Activated naive CD8-positive, alpha-beta T cell (primary cell): Measurements from ENCODE around the gene FUT3.
"Not testable (repeated sequence)": the region's sequence is repeated elsewhere in the genome, so short reads cannot be mapped to it uniquely, and the experiment has no call there.

Experiments used
- H3K27ac Mint-ChIP-seq: one replicate; pipeline ENCODE4 v1.8.0; 2021; ENCODE audit warnings: mixed read lengths
- H3K27me3 Mint-ChIP-seq: one replicate; pipeline ENCODE4 v1.8.0; 2021; ENCODE audit warnings: mixed read lengths
- H3K36me3 Mint-ChIP-seq: one replicate; pipeline ENCODE4 v1.8.0; 2021; ENCODE audit warnings: mixed read lengths
- H3K4me1 Mint-ChIP-seq: one replicate; pipeline ENCODE4 v1.8.0; 2021; ENCODE audit warnings: low read depth, mixed read lengths
- H3K4me3 Mint-ChIP-seq: one replicate; pipeline ENCODE4 v1.8.0; 2021; ENCODE audit warnings: mild to moderate bottlenecking, mixed read lengths
- H3K9me3 Mint-ChIP-seq: one replicate; pipeline ENCODE4 v1.8.0; 2021; ENCODE audit warnings: low read depth, mixed read lengths

Gene FUT3

DNA sequence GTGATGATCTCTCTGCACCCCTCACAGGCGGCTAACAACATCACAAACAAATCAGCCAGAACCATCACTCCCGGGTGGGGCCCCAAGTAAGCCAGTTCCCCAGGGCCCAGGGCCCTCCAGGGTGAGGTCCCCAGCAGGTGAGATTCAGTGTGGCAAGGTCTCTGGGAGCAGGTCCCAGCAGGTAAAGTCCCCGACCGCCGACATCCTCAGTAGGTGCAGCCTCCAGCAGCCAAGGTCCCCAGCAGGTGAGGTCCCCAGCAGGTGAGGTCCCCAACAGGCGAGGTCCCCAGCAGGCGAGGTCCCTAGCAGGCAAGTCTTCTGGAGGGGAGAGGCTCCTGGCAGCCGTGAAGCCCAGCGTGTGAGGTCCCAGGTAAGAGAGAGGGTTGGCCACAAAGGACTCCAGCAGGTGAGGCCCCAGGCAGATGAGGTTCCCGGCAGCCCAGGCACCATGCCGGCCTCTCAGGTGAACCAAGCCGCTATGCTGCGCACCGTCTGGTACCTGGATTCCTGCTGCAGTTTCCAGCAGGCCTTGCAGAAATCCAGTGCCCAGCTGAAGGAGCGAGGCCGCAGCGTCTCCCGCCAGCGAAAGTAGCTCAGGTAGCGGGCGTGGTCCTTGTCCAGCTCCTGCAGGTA lies 7.8 kb downstream of the FUT3 start:
- Mint-ChIP-seq H3K36me3 (no peaks in the 10 kb centered on the region), H3K27me3 (no peaks in the 10 kb centered on the region), H3K4me3 (no peak overlapping the region), H3K27ac (no peak overlapping the region), H3K9me3 (no peaks in the 10 kb centered on the region), H3K4me1 (peaks cover 3% of the 10 kb centered on the region)

- not testable (repeated sequence) for H3K27ac Mint-ChIP-seq, H3K36me3 Mint-ChIP-seq, H3K4me3 Mint-ChIP-seq, H3K27me3 Mint-ChIP-seq, H3K4me1 Mint-ChIP-seq, H3K9me3 Mint-ChIP-seq
Measured at GRCh38 chr19:5841735-5842111, 9.5 kb downstream of the FUT3 start.

GRCh38 chr19:5839065-5840017 lies 11.9 kb downstream of the FUT3 start, which contains the start of gene FUT6:
Gene FUT6 (minus strand): TSS chr19:5839702. CDS start chr19:5832567, 7,135 bp downstream.
- peaks cover 8% of the 10 kb centered on the region for H3K4me1 Mint-ChIP-seq

DNA sequence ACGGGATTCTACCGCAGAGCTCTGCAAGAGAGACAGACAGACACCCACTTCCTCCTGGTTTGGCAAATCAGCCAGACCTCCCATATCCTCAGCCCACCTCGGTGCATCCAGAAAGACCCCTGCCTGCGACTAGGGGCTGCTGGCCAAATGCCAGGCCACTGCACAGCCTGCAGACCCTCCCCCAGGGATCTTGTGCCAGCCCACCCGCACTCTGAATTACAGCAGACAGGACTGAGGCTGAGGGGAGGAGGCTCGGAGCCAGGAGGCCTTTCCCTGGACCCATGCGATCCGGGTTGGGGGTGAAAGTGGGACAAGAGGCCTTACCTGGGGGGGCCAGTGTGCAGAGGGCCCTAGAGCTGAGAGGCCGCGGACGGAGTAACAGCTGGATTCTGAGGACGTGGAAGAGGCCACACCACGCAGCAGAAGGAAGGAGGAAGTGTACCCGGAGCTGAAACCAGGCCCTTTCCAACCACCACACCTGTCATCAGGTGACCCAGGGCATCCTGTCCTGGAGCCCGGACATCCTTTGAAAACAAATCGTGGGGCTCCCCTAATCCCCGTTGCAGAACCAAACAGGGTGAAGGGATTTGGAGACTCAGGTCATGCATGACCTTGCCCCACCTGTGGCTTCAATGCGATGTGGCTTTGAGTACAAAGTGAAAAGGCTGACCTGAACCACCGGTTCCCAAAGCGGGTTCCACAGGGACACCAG lies 12.7 kb downstream of the FUT3 start:
- H3K9me3 Mint-ChIP-seq, result no peaks in the 10 kb centered on the region
- H3K4me3 Mint-ChIP-seq, result no peak overlapping the region
- no peaks in the 10 kb centered on the region for H3K27me3 Mint-ChIP-seq
- H3K36me3 Mint-ChIP-seq, result no peaks in the 10 kb centered on the region
- H3K27ac Mint-ChIP-seq, result no peak overlapping the region
- H3K4me1 Mint-ChIP-seq, result peaks cover 8% of the 10 kb centered on the region

More at GRCh38 chr19:5839065-5840017, 11.9 kb downstream of the FUT3 start, which contains the start of gene FUT6:
- Mint-ChIP-seq H3K36me3 (no peaks in the 10 kb centered on the region), H3K27ac (no peak within 1 kb of the TSS), H3K9me3 (no peaks in the 10 kb centered on the region), H3K4me3 (no peak within 1 kb of the TSS), H3K27me3 (no peaks in the 10 kb centered on the region)

DNA sequence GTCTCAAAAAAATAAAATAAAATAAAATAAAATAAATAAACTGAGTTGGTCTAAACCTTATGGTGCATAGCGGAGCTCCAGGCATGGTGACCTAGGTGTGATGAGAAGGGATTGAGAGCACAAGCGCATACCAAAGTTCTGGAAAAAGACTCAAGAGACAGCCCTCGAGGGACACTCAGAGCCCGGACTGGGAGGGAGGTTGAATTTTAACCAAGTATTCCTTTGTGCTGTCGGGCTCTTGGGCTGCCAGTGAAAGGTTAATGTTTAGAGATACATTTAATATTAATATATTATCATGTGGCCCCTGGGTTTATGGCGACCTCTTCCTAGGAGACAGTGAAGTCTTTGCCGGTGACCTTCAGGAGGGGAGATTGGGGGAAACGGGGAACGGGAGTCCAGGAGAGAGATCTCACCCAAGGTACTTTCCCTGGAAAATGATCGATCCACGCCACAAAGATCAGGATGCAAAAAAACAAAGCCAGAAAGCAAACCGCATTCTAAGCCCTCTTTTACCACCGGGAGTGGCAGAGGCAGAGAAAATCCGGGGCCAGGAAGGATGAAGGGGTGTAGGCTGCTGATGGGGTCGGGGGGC lies 13.4 kb downstream of the FUT3 start:
- Mint-ChIP-seq H3K36me3 (no peaks in the 10 kb centered on the region), H3K27ac (no peak overlapping the region), H3K4me3 (no peak overlapping the region), H3K27me3 (no peaks in the 10 kb centered on the region), H3K4me1 (peaks cover 8% of the 10 kb centered on the region), H3K9me3 (no peaks in the 10 kb centered on the region)

DNA sequence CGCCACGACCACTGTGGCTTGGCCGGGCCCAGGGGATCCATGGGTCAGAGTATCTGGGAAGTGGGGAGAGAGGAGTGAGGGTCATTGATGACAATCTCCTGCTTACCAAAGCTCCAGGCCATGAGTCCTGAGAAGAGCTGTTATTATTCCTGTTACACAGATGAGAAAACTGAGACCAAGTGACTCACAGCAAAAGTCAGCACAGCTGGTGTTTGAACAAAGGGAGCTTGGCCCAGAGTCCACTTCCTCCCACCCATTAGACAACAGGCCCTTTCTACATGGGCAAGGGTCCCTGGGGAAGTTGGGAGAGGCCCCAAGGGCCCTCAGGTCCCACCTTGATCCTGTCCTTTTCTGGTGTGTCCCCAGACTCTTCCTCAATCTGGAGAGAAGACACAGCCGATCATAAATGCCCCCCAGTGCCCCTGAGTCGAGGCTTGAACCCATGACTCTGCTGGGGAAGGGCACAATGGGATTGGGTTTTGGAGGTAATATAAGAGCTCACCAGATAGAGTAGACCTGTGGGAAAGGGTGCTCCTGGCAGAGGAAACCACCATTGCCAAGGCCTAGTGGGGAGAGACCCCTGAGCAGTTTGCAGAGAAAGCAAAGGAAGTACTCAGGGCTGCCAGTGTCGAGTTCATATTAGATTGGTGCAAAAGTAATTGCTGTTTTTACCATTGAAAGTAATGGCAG lies 18.6 kb downstream of the FUT3 start:
- Mint-ChIP-seq H3K9me3 (no peaks in the 10 kb centered on the region), H3K27me3 (no peaks in the 10 kb centered on the region), H3K27ac (no peak overlapping the region), H3K4me3 (no peak overlapping the region), H3K36me3 (no peaks in the 10 kb centered on the region), H3K4me1 (peaks cover 3% of the 10 kb centered on the region)

GRCh38 chr19:5832061-5832460 lies 19.2 kb downstream of the FUT3 start:
- Mint-ChIP-seq H3K4me3 (no peak overlapping the region), H3K27ac (no peak overlapping the region), H3K9me3 (no peaks in the 10 kb centered on the region), H3K4me1 (peaks cover 3% of the 10 kb centered on the region), H3K27me3 (no peaks in the 10 kb centered on the region), H3K36me3 (no peaks in the 10 kb centered on the region)

DNA sequence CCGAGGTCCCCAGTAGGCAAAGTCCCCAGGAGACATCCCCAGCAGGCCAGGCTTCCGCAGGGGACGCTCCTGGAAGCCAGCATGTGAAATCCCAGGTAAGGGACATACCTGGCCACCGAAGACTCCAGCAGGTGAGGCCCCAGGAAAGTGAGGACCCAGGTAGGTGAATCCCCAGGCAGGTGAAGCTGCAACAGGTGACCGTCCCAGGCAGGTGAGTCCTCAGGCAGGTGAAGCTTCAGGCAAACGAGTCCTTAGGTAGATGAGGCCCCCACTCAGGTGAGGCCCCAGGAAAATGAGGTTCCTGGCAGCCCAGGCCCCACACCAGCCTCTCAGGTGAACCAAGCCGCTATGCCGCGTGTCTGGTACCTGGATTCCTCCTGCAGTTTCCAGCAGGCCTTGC lies 20.1 kb downstream of the FUT3 start:
- Mint-ChIP-seq H3K27me3 (no peaks in the 10 kb centered on the region), H3K27ac (no peak overlapping the region), H3K4me1 (peaks cover 9% of the 10 kb centered on the region), H3K4me3 (no peak overlapping the region), H3K36me3 (no peaks in the 10 kb centered on the region), H3K9me3 (no peaks in the 10 kb centered on the region)

GRCh38 chr19:5829567-5830310 lies 21.5 kb downstream of the FUT3 start:
- H3K27me3 Mint-ChIP-seq, result no peaks in the 10 kb centered on the region
- no peak overlapping the region for H3K27ac Mint-ChIP-seq
- peaks cover 9% of the 10 kb centered on the region for H3K4me1 Mint-ChIP-seq
- H3K9me3 Mint-ChIP-seq, result no peaks in the 10 kb centered on the region
- no peaks in the 10 kb centered on the region for H3K36me3 Mint-ChIP-seq
- H3K4me3 Mint-ChIP-seq, result peak overlapping the region; percentile 68

DNA sequence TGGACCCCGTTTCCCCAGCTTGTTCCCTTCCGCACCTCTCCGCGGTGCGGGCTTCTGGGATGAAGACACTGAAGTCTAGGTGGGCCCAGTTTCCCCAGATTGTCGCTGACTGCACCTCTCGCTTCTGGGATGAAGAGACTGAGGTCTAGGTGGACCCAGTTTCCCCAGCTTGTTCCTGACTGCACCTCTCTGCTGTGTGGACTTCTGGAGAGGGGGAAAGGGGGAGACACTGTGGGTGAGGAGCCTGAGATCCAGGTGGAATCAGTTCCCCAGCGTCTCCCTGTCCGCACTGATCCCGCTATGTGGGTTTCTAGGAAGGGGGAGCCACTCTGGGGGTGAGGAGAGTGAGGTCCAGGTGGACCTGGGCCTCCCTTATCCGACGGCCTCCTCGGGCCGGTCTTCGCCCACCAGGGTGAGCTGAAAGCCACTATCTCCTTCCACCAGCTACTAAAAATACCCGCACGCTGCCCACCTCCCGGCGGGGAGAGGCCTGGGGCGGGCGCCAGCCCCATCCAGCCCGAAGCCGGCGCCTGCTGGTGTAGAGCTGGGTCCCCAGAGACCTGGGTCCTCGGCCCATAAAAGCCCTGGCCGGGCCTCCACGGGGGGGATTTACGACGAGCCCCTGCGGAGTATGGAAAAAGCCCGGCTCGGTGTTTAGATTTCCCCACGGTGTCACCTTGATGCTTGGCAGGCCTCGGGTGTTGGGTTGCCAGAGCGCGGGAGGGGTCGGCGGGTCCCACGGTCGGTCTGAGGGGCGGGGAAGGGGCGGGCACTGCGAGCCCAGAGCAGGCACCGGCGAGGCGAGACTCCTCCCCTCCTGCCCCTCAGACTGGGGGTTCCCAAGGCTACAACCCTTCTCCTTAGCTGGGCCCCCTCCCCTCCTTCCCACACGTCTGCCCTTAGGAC lies 22.3 kb downstream of the FUT3 start:
- no peaks in the 10 kb centered on the region for H3K9me3 Mint-ChIP-seq
- no peaks in the 10 kb centered on the region for H3K27me3 Mint-ChIP-seq
- H3K27ac Mint-ChIP-seq, result peak overlapping the region; percentile 98
- peak overlapping the region; percentile 97 for H3K4me3 Mint-ChIP-seq
- no peaks in the 10 kb centered on the region for H3K36me3 Mint-ChIP-seq
- H3K4me1 Mint-ChIP-seq, result peaks cover 9% of the 10 kb centered on the region

GRCh38 chr19:5827891-5828660 lies 23.2 kb downstream of the FUT3 start:
- Mint-ChIP-seq H3K9me3 (no peaks in the 10 kb centered on the region), H3K36me3 (no peaks in the 10 kb centered on the region), H3K27ac (peak overlapping the region; percentile 98), H3K4me1 (peaks cover 9% of the 10 kb centered on the region), H3K27me3 (no peaks in the 10 kb centered on the region), H3K4me3 (peak overlapping the region; percentile 97)

DNA sequence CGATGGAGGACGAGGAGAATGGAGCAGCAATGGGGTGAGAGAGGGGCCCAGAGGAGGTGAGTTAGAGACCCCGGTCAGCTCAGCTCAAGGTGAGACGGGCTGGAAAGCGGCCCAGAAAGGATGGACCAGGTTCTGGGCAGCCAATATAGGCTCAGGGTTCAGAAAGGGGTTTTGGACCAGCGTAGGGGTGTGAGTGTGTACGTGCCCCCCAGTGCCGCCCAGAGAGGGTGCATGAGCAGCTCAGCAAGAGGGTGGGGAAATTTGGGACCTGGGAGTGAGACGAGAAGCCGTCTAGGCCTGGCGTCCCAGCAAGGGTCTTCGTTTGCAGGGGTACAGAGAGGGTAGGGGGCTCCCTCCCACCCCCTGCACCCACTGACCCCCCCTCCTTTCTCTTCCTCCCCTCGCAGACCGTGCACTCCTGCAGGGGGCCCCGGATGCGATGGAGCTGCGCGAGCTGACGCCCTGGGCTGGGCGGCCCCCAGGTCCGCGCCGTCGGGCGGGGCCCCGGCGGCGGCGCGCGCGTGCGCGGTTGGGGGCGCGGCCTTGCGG lies 23.8 kb downstream of the FUT3 start:
- Mint-ChIP-seq H3K4me1 (peaks cover 9% of the 10 kb centered on the region), H3K27me3 (no peaks in the 10 kb centered on the region), H3K9me3 (no peaks in the 10 kb centered on the region), H3K27ac (peak overlapping the region; percentile 86), H3K4me3 (peak overlapping the region; percentile 81), H3K36me3 (no peaks in the 10 kb centered on the region)
